HG02970 (cell line): ENCODE measurements around the gene SLCO2A1.

Source experiments
- ATAC-seq: cut with Tn5 transposase; IDR thresholded peaks from one replicate; pipeline ENCODE4 v1.9.1; 2021; ENCODE audit warnings: mild to moderate bottlenecking, moderate library complexity, moderate number of reproducible peaks; ENCODE audit not compliant: unreplicated experiment, low FRiP score

Gene SLCO2A1

GRCh38 chr3:133956982-133957381, 72.7 kb downstream of the SLCO2A1 start:
- ATAC-seq, result no peak

GRCh38 chr3:133956353-133956752, 73.4 kb downstream of the SLCO2A1 start:
- ATAC-seq, result no peak

- no peak for ATAC-seq
Observed at GRCh38 chr3:133955892-133956291, 73.8 kb downstream of the SLCO2A1 start.

- no peak for ATAC-seq
Observed at GRCh38 chr3:133954717-133955360, 74.9 kb downstream of the SLCO2A1 start.

GRCh38 chr3:133953297-133953696, 76.4 kb downstream of the SLCO2A1 start:
- ATAC-seq, result no peak

GRCh38 chr3:133949438-133949837, 80.3 kb downstream of the SLCO2A1 start:
- ATAC-seq, result no peak

- no peak for ATAC-seq
Observed at GRCh38 chr3:133948996-133949395, 80.7 kb downstream of the SLCO2A1 start.

- no peak for ATAC-seq
Observed at GRCh38 chr3:133948131-133948810, 81.5 kb downstream of the SLCO2A1 start.

GRCh38 chr3:133945381-133946095, 84.2 kb downstream of the SLCO2A1 start:
- no peak for ATAC-seq

GRCh38 chr3:133944641-133945380, 84.9 kb downstream of the SLCO2A1 start:
- ATAC-seq, result no peak

GRCh38 chr3:133944181-133944580, 85.5 kb downstream of the SLCO2A1 start:
- no peak for ATAC-seq

GRCh38 chr3:133943639-133944141, 86.0 kb downstream of the SLCO2A1 start:
- no peak for ATAC-seq

- ATAC-seq, result no peak
Observed at GRCh38 chr3:133943031-133943535, 86.6 kb downstream of the SLCO2A1 start.

- ATAC-seq, result no peak
Observed at GRCh38 chr3:133941415-133941821, 88.3 kb downstream of the SLCO2A1 start.

- ATAC-seq, result no peak
Observed at GRCh38 chr3:133940536-133940935, 89.2 kb downstream of the SLCO2A1 start.

- ATAC-seq, result no peak
Observed at GRCh38 chr3:133939463-133939835, 90.3 kb downstream of the SLCO2A1 start.

GRCh38 chr3:133938770-133939462, 90.8 kb downstream of the SLCO2A1 start:
- ATAC-seq, result no peak

GRCh38 chr3:133937756-133938601, 91.7 kb downstream of the SLCO2A1 start:
- ATAC-seq, result no peak

- ATAC-seq, result no peak
Observed at GRCh38 chr3:133937061-133937686, 92.6 kb downstream of the SLCO2A1 start.
